ENCODE data around the gene XPR1.
"Not testable (repeated sequence)": the region's sequence is repeated elsewhere in the genome, so short reads cannot be mapped to it uniquely, and the experiment has no call there.

The XPR1 gene

DNA sequence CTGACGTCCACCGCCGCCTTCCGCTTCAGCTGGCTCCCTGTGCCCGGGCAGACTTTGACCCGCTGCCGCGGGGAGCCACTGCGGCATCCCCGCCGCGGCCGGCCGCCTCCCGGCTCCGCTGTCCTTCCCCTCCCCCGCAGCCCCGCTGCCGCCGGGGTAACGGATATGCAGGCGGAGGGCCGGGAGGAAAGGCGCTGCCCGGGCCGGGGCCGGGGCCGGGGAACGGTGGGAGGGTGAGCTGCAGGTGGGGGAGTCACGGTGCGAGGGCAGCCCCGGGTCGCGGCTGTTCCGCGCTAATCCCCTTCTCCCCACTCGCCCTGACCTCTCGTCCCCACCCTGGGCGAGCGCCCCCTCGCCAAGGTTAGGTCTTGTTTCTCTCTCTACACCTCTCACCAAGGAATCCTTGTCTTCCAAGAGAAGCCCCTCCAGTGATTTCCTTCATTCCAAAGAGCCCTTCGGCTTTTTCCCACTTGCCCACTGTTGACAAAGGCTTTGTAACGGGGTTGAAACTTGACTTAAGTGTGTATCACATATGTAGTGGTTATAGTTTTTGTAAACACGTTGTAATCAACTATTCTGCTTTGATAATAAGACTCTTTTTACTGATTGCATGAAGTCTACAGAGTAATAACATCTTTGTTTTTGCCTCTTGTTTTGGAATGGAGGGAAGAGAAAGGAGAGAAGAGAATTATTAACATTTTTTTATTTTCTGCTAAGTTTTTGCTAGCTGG is 669 bp downstream of the XPR1 start:
- H3K27ac ChIP-seq (ENCODE audit: low read depth, low read length): peak overlapping the region; percentile 72
- no peaks in the 10 kb centered on the region for H3K36me3 ChIP-seq (ENCODE audit: insufficient read depth, low read length)
- H3K4me3 ChIP-seq (ENCODE audit: low read depth in 1 of 2, low read length in 2 of 2): peak overlapping the region; percentile 69 to 72
- no peaks in the 10 kb centered on the region for H3K27me3 ChIP-seq (ENCODE audit: control insufficient read depth in 1 of 2, insufficient read depth in 2 of 2, low read length in 2 of 2)
- peaks cover 27% of the 10 kb centered on the region for H3K4me1 ChIP-seq (ENCODE audit: insufficient read depth, low read length)
- H3K9ac ChIP-seq (ENCODE audit: low read length): peak overlapping the region; percentile 46
- no peaks in the 10 kb centered on the region for H3K9me3 ChIP-seq (ENCODE audit: low read length)

DNA sequence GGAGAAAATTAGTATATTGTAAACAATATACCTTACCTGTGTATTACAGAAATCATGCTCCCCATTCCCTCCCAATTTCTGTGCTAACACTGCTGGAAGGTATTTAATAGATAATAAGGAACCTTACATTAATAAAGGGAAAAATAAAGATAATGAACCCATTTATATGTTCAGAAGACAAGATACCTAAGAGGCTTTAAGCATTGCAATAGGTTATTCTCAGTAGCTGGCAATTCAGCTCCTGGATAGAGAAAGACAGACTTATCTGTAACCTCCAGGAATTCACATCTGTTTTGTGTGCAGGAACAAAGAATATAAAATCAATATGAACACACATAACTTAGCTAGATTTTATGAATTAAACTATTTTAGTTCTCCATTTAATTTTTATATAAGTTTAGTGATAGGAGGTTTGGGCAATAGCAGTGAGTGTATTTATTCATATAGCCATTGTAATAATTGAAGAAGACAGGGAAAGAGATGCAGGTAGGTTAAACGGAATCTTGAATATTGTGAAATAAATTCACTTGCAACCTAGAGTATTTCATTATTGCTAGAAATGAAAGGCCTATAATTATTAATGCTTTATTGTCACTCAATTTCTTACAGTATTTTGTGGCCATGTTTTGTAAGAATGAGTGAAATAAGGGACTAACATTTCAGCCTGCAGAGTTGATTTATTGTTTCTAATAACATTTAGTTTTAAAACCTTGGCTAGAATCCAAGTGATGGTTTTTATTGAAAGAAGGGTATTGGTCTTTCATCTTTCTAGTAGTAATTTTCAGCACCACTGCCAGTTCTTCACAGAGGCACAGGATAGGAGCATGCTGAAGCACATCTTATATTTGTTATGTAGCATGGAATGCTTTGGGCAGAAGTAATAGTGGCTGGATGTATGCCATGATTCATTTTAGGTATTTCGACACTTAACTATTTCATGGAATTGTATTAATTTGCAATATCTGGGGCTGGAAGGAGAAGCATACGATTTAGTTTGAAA is 1.5 kb downstream of the XPR1 start:
- peak overlapping the region; percentile 46 for H3K9ac ChIP-seq (ENCODE audit: low read length)

DNA sequence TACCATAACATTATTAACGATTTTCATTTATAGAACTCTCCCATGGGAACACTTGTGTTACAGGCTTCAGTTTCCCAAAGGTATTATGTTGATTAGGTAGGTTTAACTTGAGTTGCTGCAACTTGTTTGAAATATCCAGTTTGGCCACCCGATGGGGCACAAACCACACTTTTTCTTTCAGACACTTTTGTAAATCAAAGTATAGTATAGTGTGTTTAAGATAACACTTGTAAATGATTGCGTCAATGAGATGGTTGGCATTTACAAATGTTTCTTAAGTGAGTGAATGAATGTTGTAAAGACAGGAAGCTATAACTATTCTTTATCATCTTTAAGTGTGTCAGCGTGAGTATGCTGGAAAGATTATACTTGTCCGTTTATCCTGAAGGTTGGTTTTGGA is 4.3 kb downstream of the XPR1 start:
- peaks cover 25% of the 10 kb centered on the region for H3K4me1 ChIP-seq (ENCODE audit: insufficient read depth, low read length)
- no peaks in the 10 kb centered on the region for H3K9me3 ChIP-seq (ENCODE audit: low read length)
- no peak overlapping the region for H3K9ac ChIP-seq (ENCODE audit: low read length)
- H3K27me3 ChIP-seq (ENCODE audit: control insufficient read depth in 1 of 2, insufficient read depth in 2 of 2, low read length in 2 of 2): no peaks in the 10 kb centered on the region
- H3K4me3 ChIP-seq (ENCODE audit: low read depth in 1 of 2, low read length in 2 of 2): no peak overlapping the region
- H3K27ac ChIP-seq (ENCODE audit: low read depth, low read length): no peak overlapping the region
- no peaks in the 10 kb centered on the region for H3K36me3 ChIP-seq (ENCODE audit: insufficient read depth, low read length)

More for the DNA sequence above, 1.5 kb downstream of the XPR1 start:
- H3K27ac ChIP-seq (ENCODE audit: low read depth, low read length): no peak overlapping the region
- H3K9me3 ChIP-seq (ENCODE audit: low read length): no peaks in the 10 kb centered on the region
- peaks cover 27% of the 10 kb centered on the region for H3K4me1 ChIP-seq (ENCODE audit: insufficient read depth, low read length)
- H3K27me3 ChIP-seq (ENCODE audit: control insufficient read depth in 1 of 2, insufficient read depth in 2 of 2, low read length in 2 of 2): no peaks in the 10 kb centered on the region
- no peaks in the 10 kb centered on the region for H3K36me3 ChIP-seq (ENCODE audit: insufficient read depth, low read length)
- H3K4me3 ChIP-seq (ENCODE audit: low read depth in 1 of 2, low read length in 2 of 2): peak overlapping the region in 1 of 2 donors; percentile 69

DNA sequence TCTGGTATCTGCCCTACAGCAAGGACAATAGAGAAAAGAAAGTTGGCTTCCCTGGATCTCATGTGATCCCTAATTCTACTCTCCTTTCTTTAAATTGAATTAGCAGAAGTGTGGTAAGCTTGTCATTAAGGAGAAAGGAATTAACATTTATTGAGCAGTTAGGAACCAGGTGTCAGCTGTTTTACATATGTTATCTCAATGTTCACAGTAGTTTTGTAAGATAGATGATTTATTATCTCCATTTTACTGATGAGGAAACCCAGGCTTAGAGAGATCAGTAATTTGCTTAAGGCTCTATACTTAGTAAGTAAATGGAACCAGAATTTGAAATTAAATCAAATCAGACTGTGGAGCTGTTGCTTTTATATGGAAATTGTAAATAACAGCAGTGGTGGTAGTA is 8.0 kb downstream of the XPR1 start:
- no peak overlapping the region for H3K4me3 ChIP-seq (ENCODE audit: low read depth in 1 of 2, low read length in 2 of 2)
- H3K27ac ChIP-seq (ENCODE audit: low read depth, low read length): no peak overlapping the region
- no peaks in the 10 kb centered on the region for H3K27me3 ChIP-seq (ENCODE audit: control insufficient read depth in 1 of 2, insufficient read depth in 2 of 2, low read length in 2 of 2)
- no peaks in the 10 kb centered on the region for H3K36me3 ChIP-seq (ENCODE audit: insufficient read depth, low read length)
- peaks cover 13% of the 10 kb centered on the region for H3K4me1 ChIP-seq (ENCODE audit: insufficient read depth, low read length)
- H3K9ac ChIP-seq (ENCODE audit: low read length): no peak overlapping the region
- no peaks in the 10 kb centered on the region for H3K9me3 ChIP-seq (ENCODE audit: low read length)

DNA sequence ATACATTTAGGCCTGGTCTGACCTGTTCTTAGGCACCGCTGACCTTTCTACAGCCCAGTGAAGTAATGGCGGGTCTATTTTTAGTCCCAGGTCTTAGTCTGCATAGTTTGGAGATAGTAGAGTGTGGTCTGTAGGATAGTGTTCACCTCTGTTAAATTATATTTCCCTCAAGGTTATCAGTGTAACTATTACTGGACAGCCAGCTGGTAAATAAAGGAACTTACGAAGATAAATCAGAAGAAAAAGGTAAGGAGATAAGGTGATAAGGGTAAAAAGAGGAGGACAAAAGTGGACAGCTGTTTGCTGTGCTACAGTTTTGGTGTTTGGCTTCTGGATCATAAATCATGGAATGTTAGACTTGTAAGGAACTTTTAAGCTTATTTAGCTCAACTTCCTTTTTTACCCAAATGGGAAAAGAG is 8.7 kb downstream of the XPR1 start:
- Histone ChIP-seq H3K27ac (ENCODE audit: low read depth, low read length) (no peak overlapping the region), H3K9ac (ENCODE audit: low read length) (no peak overlapping the region), H3K9me3 (ENCODE audit: low read length) (no peaks in the 10 kb centered on the region), H3K36me3 (ENCODE audit: insufficient read depth, low read length) (no peaks in the 10 kb centered on the region), H3K4me1 (ENCODE audit: insufficient read depth, low read length) (peaks cover 13% of the 10 kb centered on the region), H3K27me3 (ENCODE audit: control insufficient read depth in 1 of 2, insufficient read depth in 2 of 2, low read length in 2 of 2) (no peaks in the 10 kb centered on the region), H3K4me3 (ENCODE audit: low read depth in 1 of 2, low read length in 2 of 2) (no peak overlapping the region)

DNA sequence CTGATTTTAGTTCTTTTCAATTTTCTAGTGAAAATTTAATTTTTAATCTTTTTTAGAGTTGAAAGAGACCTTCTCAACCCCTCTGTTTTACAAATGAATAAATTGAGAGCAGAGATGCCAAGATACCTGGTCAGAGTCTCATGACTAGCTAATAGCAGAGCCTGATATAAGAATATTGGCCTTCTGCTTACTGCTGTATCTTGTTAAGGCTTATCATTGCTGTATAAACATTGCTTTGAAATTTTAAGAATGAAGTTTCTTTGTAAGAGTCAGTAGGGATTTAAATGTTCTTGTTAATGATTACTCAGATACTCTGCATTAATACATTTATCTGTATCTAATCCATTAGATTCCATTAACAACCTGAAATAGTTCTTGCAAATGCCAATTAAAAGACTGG is 9.8 kb downstream of the XPR1 start:
- no peaks in the 10 kb centered on the region for H3K9me3 ChIP-seq (ENCODE audit: low read length)
- peaks cover 9% of the 10 kb centered on the region for H3K4me1 ChIP-seq (ENCODE audit: insufficient read depth, low read length)
- H3K36me3 ChIP-seq (ENCODE audit: insufficient read depth, low read length): no peaks in the 10 kb centered on the region
- no peak overlapping the region for H3K4me3 ChIP-seq (ENCODE audit: low read depth in 1 of 2, low read length in 2 of 2)
- H3K9ac ChIP-seq (ENCODE audit: low read length): no peak overlapping the region
- no peak overlapping the region for H3K27ac ChIP-seq (ENCODE audit: low read depth, low read length)
- H3K27me3 ChIP-seq (ENCODE audit: control insufficient read depth in 1 of 2, insufficient read depth in 2 of 2, low read length in 2 of 2): no peaks in the 10 kb centered on the region

DNA sequence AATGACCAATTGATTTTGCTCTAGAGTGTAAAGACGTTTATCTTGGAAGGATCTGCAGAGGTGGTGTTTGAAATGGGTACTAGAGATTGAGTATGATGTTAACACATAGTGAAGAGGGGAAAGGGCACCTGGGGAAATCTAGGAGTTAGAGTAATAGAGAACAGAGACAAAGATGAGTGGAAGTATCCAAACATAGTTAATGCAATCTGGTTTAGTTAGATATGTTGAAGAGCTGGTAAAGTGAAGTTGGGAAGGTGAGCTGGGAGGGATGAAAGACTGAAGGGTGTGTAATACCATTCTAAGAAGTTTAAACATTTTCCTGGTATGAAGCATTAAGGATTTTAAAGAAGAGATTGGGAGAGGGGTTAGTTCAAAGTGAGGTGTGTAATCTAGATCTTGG is 11.0 kb downstream of the XPR1 start:
- Histone ChIP-seq H3K27me3 (ENCODE audit: control insufficient read depth in 1 of 2, insufficient read depth in 2 of 2, low read length in 2 of 2) (no peaks in the 10 kb centered on the region), H3K4me3 (ENCODE audit: low read depth in 1 of 2, low read length in 2 of 2) (no peak overlapping the region), H3K9ac (ENCODE audit: low read length) (no peak overlapping the region), H3K9me3 (ENCODE audit: low read length) (no peaks in the 10 kb centered on the region), H3K4me1 (ENCODE audit: insufficient read depth, low read length) (peaks cover 9% of the 10 kb centered on the region), H3K36me3 (ENCODE audit: insufficient read depth, low read length) (no peaks in the 10 kb centered on the region), H3K27ac (ENCODE audit: low read depth, low read length) (no peak overlapping the region)

DNA sequence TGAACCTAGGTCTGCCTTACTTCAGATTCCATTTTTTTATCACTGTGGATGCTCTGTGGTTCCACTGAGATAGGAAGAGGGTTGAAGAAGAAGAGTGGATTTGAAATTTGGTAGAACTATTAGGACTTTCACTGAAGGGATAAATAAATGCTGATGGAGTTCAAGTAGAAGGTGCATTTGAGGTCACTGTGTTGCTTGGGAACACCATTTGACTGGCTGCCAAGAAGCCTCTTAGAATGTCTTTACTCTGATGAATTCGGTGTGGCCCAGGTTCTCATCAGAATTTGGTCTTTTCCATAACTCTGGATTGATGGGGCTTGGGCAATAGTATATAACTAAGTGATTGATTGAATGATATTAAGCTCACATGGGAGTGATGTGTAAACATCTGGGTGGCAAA is 11.9 kb downstream of the XPR1 start:
- peaks cover 9% of the 10 kb centered on the region for H3K4me1 ChIP-seq (ENCODE audit: insufficient read depth, low read length)

DNA sequence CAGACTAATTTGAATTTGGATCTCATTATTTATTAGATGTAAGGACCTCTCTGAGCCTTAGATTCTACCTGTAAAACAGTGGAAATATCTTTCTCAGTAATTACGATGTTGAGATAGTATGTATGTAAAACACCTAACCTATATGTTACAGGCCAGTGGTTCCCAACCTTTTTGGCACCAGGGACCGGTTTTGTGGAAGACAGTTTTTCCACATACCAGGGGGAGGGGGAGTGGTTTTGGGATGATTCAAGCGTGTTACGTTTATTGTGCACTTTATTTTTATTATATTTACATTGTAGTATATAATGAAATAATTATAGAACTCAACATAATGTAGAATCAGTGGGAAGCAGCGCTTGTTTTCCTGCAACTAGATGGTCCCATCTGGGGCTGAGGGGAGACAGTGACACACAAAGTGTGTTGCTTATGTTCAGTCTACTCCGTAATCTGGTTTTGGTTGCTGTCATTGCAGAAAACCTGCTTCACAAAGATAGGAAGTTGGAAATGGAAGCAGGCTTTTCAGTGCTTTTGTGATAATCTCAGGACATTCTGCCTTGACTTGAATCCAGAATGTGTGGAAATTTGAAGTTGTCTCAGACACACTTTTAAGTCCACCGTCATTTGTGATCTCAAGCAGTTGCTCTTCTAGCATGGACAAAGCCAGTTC is 12.8 kb downstream of the XPR1 start:
- Histone ChIP-seq H3K4me1 (ENCODE audit: insufficient read depth, low read length) (peaks cover 9% of the 10 kb centered on the region), H3K4me3 (ENCODE audit: low read depth in 1 of 2, low read length in 2 of 2) (no peak overlapping the region), H3K9me3 (ENCODE audit: low read length) (no peaks in the 10 kb centered on the region), H3K27me3 (ENCODE audit: control insufficient read depth in 1 of 2, insufficient read depth in 2 of 2, low read length in 2 of 2) (no peaks in the 10 kb centered on the region), H3K36me3 (ENCODE audit: insufficient read depth, low read length) (no peaks in the 10 kb centered on the region), H3K9ac (ENCODE audit: low read length) (no peak overlapping the region), H3K27ac (ENCODE audit: low read depth, low read length) (no peak overlapping the region)

More for the DNA sequence above, 11.9 kb downstream of the XPR1 start:
- no peak overlapping the region for H3K9ac ChIP-seq (ENCODE audit: low read length)
- no peaks in the 10 kb centered on the region for H3K27me3 ChIP-seq (ENCODE audit: control insufficient read depth in 1 of 2, insufficient read depth in 2 of 2, low read length in 2 of 2)
- no peak overlapping the region for H3K27ac ChIP-seq (ENCODE audit: low read depth, low read length)
- no peak overlapping the region for H3K4me3 ChIP-seq (ENCODE audit: low read depth in 1 of 2, low read length in 2 of 2)
- H3K9me3 ChIP-seq (ENCODE audit: low read length): no peaks in the 10 kb centered on the region
- no peaks in the 10 kb centered on the region for H3K36me3 ChIP-seq (ENCODE audit: insufficient read depth, low read length)

DNA sequence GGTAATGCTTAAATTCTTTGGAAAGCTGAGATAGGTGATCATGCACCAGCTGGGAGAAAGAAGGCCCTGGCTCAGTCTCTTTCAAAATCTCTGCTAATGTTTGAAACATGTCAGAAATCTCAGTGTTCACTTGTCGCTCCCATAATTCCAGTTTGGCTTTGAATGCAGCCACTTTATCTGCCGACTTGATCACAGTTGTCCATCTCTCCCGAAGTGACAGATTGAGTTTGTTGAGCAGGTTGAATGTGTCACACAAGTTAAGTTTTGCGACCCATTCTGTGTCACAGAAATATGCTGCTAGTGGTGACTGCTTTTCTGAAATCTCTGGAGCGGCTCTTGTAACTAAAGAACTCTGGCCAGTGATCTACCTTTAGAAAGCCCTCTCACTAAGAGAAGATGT is 13.4 kb downstream of the XPR1 start:
- H3K9me3 ChIP-seq (ENCODE audit: low read length); H3K4me3 ChIP-seq (ENCODE audit: low read depth in 1 of 2, low read length in 2 of 2); H3K27me3 ChIP-seq (ENCODE audit: control insufficient read depth in 1 of 2, insufficient read depth in 2 of 2, low read length in 2 of 2); H3K4me1 ChIP-seq (ENCODE audit: insufficient read depth, low read length); H3K27ac ChIP-seq (ENCODE audit: low read depth, low read length); H3K9ac ChIP-seq (ENCODE audit: low read length); H3K36me3 ChIP-seq (ENCODE audit: insufficient read depth, low read length): not testable (repeated sequence)

DNA sequence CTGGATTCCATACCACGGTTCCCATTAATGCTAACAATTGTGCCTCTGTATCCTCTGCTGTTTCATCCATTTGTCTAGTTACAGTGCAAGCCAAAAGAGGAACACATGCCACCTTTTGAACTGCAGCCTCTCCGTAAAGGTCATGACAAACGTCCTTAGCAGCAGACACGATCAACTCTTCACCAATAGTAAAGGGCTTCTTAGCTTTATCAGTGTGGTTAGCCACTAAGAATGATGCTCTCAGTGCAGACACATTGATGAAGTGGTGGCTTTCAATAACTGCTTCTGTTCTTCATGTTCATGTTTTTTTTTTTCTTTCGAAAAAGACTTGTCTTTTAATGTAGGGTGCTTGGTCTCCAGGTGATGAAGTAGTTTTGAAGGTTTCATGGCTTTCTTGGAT is 14.3 kb downstream of the XPR1 start:
- H3K9me3 ChIP-seq (ENCODE audit: low read length): no peaks in the 10 kb centered on the region
- H3K36me3 ChIP-seq (ENCODE audit: insufficient read depth, low read length): no peaks in the 10 kb centered on the region
- H3K27me3 ChIP-seq (ENCODE audit: control insufficient read depth in 1 of 2, insufficient read depth in 2 of 2, low read length in 2 of 2): no peaks in the 10 kb centered on the region
- H3K9ac ChIP-seq (ENCODE audit: low read length): no peak overlapping the region
- H3K4me3 ChIP-seq (ENCODE audit: low read depth in 1 of 2, low read length in 2 of 2): no peak overlapping the region
- H3K4me1 ChIP-seq (ENCODE audit: insufficient read depth, low read length): peaks cover 9% of the 10 kb centered on the region
- H3K27ac ChIP-seq (ENCODE audit: low read depth, low read length): no peak overlapping the region
